Measurements from ENCODE around the gene BMPER.

BMPER gene

DNA sequence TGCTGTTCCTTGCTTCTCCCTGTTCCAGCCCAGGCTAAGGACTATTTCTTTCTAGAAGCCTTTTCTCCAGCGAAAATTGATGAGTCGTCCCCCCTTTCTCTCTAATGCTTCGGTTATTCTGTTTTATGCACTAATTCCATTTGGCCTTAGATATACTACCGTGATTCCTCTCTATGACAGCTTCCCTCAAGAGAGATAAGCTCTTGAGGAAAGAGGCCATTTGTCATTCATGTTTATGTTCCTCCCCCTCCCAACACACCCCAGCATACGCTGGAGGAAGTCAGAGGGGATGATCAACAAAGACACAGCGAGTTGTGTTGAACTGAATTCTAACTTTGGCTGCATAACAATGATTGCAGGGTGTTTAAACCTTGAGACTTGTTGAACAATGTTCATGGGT lies 198.8 kb downstream of the BMPER start:
- DNase-seq: no peak

DNA sequence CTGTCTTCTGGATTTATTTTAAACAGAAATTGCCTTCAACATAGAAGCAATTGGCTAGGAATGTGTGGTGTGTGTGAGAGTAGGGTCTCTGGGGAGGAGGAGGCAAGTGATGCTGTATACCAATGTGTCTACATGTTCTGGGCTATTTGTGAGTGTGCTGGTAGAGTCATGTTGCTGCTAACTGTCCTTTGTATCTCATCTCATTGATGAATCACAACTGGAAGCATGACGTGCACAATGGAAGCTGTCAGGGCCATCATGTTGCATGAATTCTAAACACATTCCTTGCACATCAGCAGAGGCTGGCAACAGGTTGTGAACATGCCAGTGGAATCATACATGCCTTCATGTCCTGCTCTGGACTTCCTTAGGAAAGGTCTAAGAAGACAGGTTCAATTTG lies 199.7 kb downstream of the BMPER start:
- DNase-seq: no peak

DNA sequence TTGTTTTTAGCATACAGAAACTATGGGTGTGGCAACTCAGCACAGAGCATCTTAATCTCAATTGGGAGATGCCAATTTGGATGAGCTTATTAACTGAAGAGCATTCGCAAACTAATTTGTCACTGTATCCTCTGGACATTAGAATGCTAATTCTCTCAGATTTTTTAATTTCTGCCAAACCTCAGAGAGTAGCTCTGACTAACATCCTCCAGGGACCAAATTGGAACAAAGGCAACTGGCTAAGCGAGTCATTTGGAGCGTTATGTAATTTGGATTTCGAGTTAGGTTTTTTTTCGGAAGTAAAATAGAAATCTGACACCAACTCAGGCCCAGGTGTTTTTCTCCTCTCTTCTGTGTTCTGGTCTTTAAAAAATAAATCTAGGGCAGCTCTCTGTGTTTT lies 201.9 kb downstream of the BMPER start:
- DNase-seq: no peak

DNA sequence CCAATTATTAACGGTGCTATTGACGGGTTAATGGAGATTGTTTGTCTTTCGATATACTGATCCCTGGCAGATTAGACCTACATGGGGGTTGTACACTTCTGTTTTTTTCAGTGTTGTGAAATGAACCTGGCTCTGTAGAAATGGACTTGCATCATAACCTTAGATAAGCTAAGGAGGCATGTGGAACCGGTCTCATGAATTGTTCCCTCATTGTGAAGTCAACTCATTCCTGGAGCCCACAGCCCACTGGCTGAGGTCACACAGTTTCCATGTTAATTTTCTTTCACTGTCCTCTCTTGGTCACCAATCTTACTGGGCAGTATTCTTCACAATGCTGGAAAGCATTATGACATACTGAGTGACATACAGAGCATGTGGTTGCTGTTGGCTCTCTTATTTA lies 202.8 kb downstream of the BMPER start:
- no peak for DNase-seq

DNA sequence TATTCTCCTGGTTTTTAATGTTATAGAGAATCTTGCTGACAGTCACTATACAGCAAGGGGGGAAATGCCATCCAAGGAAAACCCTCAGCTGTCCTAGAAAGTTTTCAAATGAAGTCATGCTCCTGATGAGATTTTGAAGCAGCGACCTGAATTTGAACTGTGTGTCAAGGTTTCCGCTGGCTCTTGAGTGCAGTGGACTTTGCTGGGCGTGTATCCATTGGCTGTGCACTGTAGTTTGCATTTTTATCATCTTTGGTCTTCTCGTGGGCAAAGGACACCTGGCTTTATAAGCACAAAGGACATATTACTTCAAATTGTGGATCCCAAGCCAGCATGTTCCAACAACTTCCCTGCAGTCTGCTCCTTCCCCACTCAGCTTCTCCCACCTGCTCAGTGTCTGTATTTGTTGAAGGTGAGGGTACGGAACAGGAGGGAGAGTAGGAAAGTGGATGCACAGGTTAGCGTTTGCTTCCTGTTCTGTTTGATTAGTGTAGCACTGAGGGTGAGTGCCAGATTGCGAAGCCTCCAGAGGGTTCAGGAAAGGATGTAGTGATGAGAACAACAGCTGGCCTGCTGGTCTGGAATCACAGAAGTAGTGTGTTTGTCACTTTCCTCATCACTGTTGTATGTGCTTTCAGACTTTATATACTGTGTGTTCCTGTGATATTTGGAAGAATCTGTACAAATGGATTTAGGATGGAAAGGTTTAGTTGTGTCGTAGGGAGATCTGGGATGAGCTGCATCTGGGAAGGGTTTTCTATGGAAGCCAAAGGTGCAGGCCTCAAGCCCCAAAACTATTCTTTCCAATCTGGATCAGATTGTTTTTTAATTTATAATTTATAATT lies 204.8 kb downstream of the BMPER start:
- no peak for DNase-seq

DNA sequence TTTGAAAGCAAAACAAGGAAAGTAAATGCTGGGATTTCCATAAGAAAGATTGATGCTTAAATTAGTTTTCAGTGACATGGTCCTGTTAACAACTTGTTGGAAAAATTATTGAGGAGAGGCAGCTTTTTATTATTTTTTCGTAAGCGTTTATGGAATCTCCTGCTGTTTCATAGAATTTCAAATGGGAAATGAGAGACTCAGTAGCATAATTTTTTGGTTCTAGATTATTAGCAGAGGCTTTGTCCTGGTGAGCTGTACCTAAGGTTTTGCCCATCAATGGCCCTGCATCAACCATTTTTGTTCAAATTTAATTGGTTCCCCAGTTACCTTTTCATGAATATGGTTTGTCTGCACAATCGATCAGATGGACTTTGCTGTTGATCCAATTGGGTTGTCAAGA lies 205.7 kb downstream of the BMPER start:
- DNase-seq: no peak

DNA sequence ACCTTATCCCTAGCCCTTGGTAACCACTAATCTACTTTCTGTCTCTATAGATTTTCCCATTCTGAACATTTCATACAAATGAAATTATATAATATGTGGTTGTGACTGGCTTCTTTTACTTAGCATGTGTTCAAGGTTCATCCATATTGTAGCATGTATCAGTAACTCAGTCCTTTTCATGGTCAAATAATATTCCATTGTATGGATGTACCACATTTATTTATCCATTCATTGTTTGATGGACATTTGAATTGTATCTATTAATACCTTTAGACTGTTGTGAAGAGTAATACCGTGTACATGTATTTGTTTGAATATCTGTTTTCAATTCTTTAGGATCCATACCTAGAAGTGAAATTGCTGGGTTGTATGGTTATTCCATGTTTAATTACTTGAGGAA lies 210.2 kb downstream of the BMPER start:
- DNase-seq: no peak

DNA sequence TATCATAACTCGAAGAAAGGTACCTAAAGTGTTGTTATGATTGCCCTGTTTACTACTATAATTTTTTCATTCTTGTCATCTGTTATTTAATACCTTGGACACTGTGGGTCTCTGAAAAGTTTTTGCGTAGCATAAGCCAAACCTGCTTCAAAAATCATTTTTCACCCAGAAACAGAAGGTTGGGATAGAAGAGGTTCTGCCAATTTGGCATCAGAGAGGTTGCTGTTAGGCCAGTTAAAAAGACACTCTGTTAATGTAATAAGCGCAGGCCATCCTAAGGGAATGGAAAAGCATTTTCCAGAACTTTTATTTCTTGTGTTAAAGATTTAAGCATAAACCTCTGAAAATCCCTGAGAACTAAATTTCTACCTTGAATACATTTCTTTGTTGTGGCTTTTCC lies 212.2 kb downstream of the BMPER start:
- DNase-seq: no peak

DNA sequence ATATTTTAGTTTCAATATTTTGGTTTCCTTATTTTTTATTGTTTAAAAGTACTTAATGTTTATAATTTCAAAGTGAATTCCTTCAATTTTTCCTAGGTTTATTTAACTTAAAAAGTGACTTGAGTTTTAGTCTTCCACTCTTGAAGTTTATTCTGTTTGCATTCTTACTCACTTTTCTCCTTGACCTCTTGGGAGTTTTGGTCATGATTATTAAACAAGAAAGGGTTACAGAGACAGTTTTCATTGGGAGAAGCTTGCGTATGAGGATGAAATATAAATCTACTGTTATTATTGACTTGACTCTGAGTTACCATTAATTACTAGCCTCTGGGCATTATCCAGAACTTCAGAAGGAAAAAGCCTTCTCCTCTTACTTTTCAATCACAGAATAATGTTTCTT lies 216.0 kb downstream of the BMPER start:
- DNase-seq: no peak

DNA sequence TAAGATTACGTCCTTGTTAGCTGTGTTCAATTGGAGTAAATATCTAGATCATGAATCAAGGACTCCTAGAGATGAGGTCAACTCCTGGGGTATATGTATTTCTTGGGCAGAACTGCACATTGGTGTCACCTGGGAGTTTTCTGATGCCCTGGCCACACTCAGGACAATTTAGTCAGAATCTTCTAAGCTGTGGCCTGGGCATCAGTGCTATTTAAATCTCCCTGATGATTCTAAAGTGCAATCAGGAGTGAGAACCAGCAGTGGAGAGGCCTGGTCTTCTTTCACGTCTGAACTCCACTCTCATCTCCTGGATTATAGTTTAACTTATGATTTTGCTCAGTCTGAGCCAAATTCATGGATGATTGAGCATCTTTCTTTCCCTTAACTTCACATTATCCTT lies 218.0 kb downstream of the BMPER start:
- DNase-seq: no peak

DNA sequence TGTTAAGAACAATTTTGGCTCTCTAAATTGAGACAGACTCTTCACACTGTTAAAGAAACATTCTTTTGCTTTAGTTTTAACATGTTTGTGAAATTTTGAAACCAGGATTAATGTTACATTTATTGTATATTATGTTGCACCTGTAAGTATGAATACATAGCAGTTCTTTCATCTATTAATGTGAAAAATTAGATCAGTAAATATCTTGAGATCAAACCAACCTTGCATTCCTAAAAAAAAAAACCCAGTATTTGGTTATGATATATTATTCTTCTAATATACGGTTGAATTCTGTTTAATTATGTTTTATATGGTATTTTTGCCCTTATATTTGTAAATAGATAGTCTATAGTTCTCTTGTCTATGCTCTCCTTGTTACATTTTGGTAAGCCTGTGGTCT lies 219.4 kb downstream of the BMPER start:
- no peak for DNase-seq

DNA sequence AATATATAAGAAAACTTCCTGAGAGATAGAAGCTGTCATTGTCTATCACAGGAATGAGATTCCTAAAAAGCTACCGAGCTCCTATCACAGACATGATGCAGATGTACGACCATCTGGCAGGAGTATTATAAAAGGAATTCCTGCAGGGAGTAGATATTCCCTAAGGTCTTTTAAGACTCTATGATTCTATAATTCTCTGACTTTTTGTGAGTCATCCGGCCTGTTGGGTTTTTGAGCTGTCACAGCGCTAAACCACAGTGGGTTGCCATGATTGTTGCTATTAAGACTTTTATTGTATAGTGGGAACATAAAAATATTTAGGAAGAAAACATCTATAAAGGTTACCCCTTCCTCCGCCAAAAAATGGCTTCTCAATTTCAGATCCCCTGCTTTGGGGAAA lies 223.4 kb downstream of the BMPER start:
- DNase-seq: no peak

DNA sequence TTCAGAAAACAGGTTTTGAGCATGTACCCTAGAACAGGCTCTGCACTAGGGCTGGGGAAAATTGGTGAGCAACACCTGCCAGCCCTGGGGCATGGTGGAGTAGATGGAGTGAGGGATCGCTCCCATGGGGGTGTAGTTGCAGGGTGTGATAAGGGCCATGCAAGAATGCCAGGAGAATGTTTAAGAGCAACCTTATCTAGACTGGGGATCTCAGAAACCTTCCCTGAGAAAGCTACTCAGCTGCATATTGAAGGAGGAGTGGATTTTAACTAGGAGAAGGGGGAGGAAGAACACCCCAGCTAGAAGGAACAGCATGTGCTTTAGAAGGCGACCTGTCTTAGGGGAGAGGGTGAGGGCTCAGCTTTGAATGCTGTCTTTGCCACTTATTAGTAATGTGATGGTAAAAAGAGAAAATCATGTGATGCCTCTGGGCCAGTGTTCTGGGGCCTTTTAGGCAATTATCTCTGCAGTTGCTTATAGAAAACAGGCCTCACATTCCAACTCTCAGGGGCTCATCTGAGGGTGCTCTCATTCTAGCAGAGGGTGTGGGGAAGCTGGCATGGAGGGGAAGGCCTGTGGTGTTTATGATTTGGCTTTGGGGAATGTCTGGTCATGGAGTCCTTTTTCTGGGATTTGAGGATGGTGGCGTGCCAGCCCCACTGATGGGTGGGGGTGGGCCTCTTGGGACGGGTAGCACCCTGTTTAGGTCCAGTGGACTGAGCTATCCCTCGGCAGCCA lies 225.4 kb downstream of the BMPER start:
- no peak for DNase-seq

DNA sequence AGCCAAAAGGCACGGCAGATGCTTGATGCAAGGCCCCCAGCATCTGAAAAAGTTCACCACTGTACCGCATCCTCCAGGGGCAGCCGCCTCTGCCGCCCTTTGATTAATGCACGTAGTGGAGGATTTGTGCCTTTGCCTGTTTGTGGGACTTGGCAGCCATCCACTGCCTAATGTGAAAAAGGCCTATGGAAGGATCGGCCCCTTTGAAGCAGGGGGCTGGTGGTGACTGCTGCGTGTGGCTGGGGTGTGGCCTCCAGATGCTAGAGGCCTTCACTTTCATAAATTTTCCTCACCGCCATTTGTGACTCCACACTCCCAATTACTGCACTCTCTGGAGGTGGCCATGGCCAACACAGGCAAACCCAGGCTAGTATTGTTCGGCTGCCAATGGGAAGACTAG lies 226.0 kb downstream of the BMPER start:
- no peak for DNase-seq

DNA sequence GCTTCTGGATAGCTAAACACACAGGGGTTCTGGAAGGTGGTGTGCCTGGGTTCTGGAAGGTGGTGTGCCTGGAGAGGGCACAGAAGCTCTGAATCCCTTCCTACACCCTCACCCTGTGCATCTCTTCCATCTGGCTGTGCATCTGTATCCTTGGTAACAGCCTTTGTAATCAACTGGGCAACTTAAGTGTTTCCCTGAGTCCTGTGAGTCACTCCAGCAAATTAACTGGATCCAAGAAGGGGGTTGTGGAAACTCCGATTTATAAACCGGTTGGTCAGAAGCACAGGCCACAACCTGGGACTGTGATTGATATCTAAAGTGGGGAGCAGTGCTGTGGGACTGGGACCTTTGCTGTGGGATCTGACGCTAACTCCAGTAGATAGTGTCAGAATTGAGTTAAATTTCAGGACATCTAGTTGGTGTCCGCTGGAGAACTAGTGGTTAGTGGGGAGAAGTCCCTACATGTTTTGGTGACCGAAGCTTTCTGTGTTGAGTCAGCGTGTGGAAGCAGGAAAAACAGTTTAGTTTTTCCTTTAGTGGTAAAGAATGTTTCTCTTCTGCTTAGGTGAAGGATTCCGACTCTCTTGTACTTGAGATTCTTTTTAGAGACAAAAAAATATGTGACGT lies 228.1 kb downstream of the BMPER start:
- no peak for DNase-seq

DNA sequence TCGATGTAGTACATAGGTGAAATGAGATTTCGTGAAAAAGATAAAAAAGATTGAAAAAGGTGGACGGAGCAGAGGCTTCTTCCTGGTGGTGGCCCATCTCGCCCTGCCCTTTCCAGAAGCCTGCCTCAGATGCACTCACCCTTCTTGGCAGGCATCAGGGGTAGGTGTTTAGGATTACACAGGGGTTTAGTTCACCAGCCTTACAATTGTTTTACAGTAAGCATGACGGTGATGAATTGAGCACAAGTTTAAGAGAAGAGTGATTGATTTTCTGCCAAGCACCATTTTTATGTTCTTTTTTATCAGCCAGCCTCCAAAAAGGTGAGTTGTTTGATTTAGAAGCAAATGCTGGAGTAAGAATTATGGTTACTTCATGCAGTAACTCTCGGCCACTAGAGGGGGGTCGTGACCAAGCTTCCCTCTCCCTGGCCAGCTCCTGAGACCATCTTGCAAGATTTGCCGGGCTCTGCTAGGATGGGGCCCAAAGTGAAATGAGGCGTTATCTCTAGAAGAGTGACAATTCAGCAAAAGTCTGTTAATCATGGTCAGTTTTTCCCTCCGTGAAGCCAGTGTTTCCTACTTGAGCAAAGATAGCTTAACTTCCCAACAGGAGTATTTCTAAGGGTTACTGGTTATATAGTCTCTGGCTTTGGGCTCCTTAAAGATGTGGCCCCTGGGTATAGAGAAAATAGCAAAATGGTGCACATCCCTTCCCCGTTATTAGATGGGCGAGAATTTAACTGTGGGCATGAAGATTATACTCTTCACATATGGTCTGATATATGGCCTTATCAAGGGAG lies 228.8 kb downstream of the BMPER start:
- no peak for DNase-seq

DNA sequence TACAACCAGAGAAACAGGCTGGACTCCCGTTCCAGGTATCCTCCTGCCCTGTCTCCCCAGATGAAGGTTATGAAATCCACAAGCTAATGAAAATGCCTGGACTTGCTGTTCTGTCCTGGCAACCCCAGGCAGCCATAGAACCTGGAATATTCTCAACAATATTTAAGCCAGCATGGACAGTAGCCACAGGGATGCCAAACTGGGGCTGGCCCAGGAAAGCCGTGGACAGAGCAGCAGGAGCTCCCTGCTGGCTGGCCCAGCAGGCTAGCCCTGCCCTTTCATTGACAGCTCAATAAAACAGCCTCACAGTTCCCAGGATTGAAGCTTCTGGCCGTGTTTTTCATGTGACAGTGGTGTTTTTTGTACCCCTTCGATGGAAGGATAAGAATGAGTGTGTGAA lies 230.6 kb downstream of the BMPER start:
- DNase-seq: no peak

DNA sequence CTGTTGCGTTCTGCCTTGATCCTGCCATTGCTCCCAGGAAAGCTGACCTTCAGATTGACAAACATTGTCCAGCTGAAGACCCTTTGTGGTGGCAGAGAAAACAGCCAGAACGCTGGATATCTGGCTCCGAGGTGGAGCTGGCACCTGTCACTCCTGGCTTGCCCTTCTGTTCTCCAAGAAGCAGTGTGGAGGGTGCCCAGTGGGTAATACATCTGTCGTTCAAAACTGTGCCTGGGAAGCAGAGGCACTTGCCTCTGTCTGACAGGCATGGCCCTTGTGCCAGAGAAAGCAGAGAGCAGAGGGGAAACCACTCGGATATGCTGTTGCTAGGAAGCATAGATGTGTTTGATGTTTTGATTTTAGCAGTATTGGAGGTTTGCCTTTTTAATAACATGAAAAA lies 231.4 kb downstream of the BMPER start:
- no peak for DNase-seq

DNA sequence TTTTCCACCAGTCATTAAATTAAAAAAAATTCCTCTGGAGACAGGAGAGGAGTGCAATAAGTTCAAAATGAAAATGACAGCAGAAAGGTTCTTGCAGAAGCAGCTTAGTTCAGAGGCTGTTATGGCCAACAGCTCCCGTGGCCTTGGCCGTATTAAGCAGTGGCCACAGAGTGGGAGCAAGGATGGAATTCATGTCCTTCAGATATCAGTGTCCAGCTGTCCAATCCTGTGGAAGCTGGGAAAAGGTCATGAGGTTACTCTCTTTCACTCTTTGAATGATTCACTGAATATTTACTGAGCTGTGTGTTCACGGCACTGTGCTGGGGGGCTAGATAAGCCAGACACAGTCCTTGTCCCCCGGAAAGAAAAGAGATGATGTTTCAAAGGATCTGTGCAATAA lies 231.8 kb downstream of the BMPER start:
- DNase-seq: no peak

DNA sequence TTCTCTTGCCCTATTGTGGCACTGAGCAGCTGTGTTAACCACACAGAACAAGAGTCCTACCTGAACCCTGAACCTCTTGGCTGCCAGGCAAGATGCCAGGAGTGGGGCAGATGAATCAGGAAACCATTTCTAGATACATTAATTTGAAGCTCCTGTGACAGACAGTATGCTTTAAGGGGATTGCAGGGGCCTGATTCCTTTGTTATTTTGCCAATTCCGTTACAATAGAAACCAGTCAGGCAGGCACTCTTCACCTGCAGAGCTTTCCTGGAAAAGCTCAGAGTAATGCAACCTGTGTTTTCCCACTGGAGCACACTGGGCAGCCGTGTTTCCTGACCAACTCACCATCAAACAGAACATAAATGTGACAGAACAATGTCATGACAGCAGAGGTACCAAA lies 233.1 kb downstream of the BMPER start:
- no peak for DNase-seq

DNA sequence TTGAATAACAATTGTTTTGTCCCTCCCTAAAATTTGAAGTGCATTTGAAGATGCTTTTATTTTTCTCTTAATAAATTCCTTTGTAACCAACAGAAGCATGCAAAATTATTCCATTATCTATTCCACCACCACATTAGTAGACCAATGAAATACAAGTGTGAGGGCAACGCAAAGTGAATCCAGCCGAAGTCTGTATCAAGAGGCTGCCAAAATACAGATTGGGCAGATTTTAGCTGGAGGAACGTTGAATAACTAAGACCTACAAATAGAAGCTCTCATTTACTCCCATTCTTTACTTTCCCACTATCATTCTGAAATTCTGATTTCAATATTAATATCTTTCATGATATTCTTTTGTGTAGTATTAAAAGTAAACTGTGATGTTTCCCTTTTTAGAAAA lies 233.7 kb downstream of the BMPER start:
- no peak for DNase-seq

DNA sequence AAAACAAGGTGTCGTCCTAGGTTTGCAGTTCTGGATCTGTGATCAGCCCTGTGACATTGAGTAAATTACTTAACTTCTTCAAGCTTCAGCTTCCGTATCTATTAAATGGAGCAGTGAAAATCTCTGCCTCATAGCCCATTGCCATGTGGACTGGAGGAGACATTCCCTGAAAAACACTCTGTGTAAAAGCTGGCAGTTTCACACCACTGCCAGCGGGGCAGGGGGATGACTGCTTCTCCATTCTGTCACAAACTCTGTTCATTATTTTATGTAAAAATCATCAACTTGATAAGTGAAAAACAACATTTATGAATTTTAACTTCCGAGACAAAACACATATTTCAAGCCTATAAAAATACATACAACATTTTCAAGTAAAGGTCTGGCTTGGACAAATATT lies 234.7 kb downstream of the BMPER start:
- DNase-seq: no peak

DNA sequence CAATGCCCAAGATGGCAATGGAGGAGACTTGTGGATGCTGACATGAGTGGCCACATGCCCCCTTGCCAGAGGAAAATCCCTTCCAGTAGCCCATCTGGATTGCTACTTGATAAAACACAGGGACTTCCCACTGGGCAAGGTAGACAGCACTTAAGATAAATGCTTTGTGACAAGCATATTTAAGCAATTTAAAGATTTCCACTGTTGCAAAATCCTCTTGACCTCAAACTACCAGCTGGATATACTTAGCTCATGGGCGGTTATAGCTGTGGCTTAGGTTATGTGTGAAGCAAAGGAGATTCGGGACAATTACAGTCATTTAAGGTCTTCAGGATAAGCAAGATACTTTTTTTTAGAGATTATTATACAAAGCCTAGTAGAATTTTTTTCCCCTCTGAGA lies 238.1 kb downstream of the BMPER start:
- DNase-seq: no peak
